HG03575 (cell line): ENCODE results near the gene CCDC144A.
"Not testable (repeated sequence)": the region's sequence is repeated elsewhere in the genome, so short reads cannot be mapped to it uniquely, and the experiment has no call there.

Experiments
- ATAC-seq: cut with Tn5 transposase; IDR thresholded peaks from one replicate; pipeline ENCODE4 v1.9.1; 2021; ENCODE audit not compliant: unreplicated experiment, insufficient number of reproducible peaks, low FRiP score; ENCODE audit errors: extremely low read depth

CCDC144A gene

GRCh38 chr17:16746571-16746970 is 56.5 kb downstream of the CCDC144A start:
- not testable (repeated sequence) for ATAC-seq

DNA sequence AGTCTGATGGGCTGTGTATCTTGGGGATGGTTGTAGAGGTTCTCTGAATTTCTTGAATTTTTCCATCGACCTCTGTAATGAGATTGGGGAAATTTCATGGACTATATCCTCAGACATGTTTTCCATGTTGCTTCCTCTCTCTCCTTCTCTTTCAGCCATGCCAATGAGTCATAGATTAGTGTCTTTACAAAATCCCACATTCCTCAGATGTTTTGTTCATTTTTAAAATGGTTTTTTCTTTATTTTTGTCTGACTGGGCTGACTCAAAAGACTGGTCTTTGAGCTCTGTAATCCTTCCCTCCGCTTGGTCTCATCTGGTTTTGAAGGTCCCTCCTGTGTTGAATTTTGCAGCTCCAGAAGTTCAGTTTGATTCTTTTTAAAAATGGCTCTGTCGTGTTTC is 60.5 kb downstream of the CCDC144A start:
- not testable (repeated sequence) for ATAC-seq

DNA sequence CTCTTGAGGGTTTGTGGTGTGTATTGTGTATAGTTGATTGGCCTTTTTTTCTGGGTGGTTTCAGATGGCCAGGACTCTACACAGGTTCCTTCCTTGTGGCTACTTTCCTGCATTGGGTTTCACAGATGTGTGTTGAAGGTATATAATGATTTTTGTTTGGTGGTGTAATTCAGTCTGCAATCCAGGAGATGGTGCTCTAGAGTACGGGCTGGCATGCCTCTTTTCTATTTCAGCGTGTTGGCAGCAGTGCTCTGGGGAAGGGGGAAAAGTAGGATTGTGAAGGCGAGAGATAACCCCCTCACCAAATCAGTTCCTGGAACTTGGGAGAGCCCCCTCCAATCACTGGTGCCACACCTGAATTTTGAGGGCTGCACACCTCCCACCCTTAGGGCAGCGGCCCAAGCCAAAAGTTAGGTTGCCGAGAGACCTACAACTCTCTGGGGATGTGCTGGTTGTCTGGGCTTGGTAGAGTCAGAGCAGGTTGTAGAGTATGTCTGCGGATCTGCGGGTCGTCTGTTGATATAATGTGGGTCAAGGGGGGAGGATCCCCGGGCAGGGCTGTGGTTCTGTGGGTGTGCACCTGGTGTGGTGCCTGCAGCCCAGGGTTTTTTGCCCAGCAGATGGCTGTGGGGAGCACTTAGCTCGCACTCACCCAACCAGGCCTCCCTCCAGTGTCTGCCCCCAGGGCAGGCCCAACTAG is 61.3 kb downstream of the CCDC144A start:
- not testable (repeated sequence) for ATAC-seq

- ATAC-seq = not testable (repeated sequence)
These were observed 61.9 kb downstream of the CCDC144A start for GRCh38 chr17:16751924-16752287.

- ATAC-seq = not testable (repeated sequence)
These were observed 67.5 kb downstream of the CCDC144A start for GRCh38 chr17:16757520-16757919.

- ATAC-seq = not testable (repeated sequence)
These were observed 68.1 kb downstream of the CCDC144A start for GRCh38 chr17:16758177-16758576.

GRCh38 chr17:16768290-16769175 is 78.5 kb downstream of the CCDC144A start:
- ATAC-seq = not testable (repeated sequence)

GRCh38 chr17:16772394-16773145 is 82.5 kb downstream of the CCDC144A start:
- ATAC-seq = not testable (repeated sequence)

DNA sequence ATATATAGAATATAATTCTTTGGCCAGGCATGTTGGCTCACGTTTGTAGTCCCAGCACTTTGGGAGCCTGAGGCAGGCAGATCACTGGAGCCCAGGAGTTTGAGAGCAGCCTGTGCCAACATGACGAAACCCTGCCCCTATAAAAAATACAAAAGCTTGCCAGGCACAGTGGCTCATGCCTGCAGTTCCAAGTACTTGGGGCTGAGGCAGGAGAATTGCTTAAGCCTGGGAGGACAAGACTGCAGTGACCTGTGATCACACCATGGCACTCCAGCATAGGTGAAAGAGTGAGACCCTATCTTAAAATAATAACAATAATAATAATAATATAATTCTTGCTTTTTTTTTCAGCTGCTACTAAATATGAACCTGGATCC is 83.1 kb downstream of the CCDC144A start:
- not testable (repeated sequence) for ATAC-seq

DNA sequence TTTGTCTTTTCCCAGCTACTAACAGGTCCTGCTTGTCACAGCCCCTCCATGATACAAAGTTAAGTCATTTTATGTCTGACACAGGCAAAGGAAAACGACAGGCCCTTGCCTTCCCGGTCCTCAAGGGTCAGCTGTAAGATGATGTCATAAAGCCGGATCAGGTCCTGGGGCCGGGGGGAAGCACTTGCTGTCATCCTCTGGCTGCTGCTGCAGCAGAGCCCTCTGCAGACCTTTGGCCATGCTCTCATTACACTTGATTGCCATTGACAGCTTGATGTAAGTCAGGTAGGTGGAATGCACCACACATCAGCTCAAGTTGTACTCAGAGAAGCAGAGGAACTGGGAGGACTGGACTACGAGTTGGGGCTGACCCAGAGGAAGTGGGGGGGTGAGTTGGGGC is 97.8 kb downstream of the CCDC144A start:
- ATAC-seq = not testable (repeated sequence)

DNA sequence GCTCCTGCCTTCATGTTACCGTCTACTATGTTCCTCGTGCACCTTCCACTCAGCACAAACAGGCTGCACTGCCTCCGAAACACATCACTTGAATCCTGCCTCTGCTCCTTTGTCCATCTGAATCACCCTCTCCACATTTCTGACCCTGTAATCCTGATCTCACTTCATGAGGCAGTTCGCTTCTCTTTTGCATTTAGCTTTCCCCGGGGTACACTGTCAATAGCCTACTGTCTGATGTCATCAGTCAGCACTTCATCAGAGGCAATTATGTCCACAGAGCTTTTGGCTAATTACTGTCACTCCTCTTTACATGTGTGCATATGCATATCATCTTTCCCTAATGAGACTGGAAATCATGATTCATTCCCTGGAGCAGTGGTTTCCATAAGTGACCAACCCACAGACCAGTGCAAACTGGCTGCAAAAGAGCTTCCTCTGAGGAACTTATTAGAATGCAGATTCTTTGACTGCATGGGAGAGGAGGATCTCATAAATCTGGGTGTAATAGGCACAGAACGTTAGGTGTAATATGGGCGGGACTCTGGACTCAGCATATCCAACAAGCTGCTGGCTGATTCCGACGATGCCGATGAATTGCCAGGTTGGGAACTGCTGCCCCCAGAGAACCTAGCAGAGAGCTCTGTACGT is 99.0 kb downstream of the CCDC144A start:
- not testable (repeated sequence) for ATAC-seq

DNA sequence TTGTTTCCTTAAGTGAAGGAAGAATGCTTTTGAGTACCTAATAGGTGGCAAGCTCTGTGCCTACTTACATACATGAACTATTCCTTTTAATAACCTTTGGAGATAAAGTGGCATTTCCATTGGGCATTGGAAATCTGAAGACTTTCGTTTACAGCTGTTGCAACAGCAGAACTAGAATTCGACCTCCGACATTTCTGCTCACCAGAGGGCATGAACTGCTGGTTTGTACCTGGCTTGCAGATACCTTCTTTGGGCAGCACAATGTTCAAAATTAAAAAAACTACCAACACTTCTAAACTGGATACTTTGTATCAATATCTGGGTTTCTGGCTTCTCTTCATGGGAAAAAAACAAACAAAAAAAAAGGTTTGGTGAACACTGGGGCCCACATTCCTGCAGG is 99.6 kb downstream of the CCDC144A start:
- ATAC-seq = not testable (repeated sequence)

DNA sequence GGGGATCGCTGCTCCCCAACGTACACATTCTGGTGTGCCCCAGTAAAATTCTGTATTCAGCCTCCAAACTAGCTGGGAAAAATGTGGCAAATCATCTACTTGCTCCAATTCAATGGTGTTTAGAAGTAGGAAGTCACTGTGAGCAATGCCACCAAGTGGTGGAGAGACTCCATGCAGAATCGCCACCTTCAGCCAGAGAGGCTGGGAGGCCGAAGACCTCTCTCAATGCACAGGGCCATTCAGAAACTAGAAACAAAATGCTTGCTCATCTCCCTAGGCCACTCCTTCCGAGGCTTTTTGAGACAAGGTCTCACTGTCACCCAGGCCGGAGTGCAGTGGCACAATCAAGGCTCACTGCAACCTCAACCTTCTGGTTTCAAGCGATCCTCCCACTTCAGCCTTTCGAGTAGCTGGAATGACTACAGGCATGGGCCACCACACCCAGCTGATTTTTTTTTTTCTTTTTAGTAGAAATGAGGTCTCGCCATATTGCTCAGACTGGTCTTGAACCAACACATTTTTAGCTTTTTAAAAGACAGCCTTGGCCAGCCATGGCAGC is 100.4 kb downstream of the CCDC144A start:
- ATAC-seq = not testable (repeated sequence)

DNA sequence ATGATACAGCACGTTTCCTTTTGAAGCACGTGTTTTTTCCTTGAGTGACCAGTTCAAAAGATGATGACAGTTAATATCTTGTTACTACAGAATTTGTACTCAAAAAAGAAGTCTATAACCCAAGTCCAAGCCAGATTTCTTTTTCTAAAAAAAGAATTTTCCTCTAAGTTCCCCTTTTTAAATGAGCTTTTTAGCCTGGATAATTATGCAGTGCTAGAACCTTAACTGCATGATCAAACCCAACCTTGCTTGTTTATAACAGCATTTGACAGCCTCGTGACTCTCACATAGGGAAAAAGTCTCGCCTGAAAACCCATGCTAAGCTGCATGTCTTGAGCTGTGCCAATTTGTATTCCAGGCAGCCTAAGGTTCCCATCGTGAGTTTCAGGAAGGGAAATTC is 104.2 kb downstream of the CCDC144A start:
- ATAC-seq = not testable (repeated sequence)

DNA sequence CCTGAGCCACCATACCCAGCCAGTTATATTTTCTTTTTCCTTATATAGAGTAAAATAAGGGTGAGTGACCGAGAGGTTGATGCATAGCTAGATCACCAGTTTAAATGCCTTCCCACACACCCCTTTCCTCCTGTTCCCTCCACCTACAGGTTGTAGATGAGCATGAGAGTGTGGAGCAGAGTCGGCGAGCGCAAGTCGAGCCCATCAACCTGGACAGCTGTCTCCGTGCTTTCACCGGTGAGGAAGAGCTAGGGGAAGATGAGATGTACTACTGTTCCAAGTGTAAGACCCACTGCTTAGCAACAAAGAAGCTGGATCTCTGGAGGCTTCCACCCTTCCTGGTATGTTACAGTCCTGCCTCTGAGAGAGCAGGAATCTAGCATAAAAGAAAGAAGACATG is 105.9 kb downstream of the CCDC144A start:
- ATAC-seq = not testable (repeated sequence)

GRCh38 chr17:16804851-16805250 is 114.8 kb downstream of the CCDC144A start:
- ATAC-seq = not testable (repeated sequence)

DNA sequence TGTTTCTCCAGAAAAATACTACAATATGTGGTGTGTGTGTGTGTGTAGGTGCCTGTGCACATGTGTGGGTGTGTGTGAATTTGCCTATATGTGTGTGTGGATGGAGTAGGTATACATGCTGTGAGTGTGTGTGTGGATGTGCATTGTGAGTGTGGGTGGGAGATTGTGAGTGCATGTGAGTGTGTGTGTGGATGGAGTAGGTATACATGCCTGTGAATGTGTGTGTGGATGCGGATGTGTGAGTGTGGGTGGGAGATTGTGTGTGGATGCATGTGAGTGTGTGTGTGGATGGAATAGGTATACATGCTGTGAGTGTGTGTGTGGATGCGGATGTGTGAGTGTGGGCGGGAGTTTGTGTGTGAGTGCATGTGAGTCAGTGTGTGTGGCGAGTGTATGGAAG is 116.6 kb downstream of the CCDC144A start:
- ATAC-seq = not testable (repeated sequence)

- ATAC-seq = not testable (repeated sequence)
These were observed 117.6 kb downstream of the CCDC144A start for GRCh38 chr17:16807620-16808019.

- ATAC-seq = not testable (repeated sequence)
These were observed 120.2 kb downstream of the CCDC144A start for GRCh38 chr17:16810236-16810635.
